ENCODE results near the gene EDN3. TPM values are rescaled to one million over a fixed set of nuclear protein-coding genes. Genes with fewer than 3 reads are reported as not detected.
"Not testable (repeated sequence)": the region's sequence is repeated elsewhere in the genome, so short reads cannot be mapped to it uniquely, and the experiment has no call there.

Gene EDN3
- total RNA-seq, 1 experiment from 2014 or later, result not detected

- ChIA-PET CTCF (no interaction called here), POLR2A (ENCODE audit: unreplicated experiment) (no interaction called here)
- BruUV-seq (replicated peaks), result no TSS peak
- Histone ChIP-seq H3K27me3 (ENCODE audit: insufficient read depth, low read depth) (peaks cover 87% of the 10 kb centered on the region), H2AFZ (no peak overlapping the region), H3K79me2 (ENCODE audit: low read depth) (no peaks in the 10 kb centered on the region), H4K20me1 (ENCODE audit: insufficient read depth) (no peaks in the 10 kb centered on the region; the same call in 1 of the 2 replicates), H3K9me2 (ENCODE audit: insufficient read depth) (no peaks in the 10 kb centered on the region), H3K4me3 (no peak overlapping the region), H3K4me2 (no peak overlapping the region), H3K4me1 (replicated peaks; ENCODE audit: insufficient read depth) (no peaks in the 10 kb centered on the region), H3K9me3 (ENCODE audit: insufficient read depth, low read depth) (no peaks in the 10 kb centered on the region), H3K36me3 (ENCODE audit: low read depth) (no peaks in the 10 kb centered on the region), H3F3A (ENCODE audit: insufficient read depth, low read depth) (no peaks in the 10 kb centered on the region), H3K27ac (no peak overlapping the region)
- intact Hi-C loops (cut with micrococcal nuclease; ENCODE audit: unreplicated experiment), result no loop called here
- TF ChIP-seq EZH2 (IDR thresholded peaks at IDR 0.05; ENCODE audit: low read depth) (no peak), CTCF (conservative IDR thresholded peaks at IDR 0.05) (no peak)
- DNase-seq, result no peak
These were observed 35.0 kb downstream of the EDN3 start for GRCh38 chr20:59335377-59335776.

GRCh38 chr20:59336540-59336939 lies 36.1 kb downstream of the EDN3 start:
- CTCF ChIA-PET, result no interaction called here

GRCh38 chr20:59338444-59338843 lies 38.0 kb downstream of the EDN3 start:
- POLR2A ChIA-PET (ENCODE audit: unreplicated experiment); H3K27ac ChIP-seq; H3K4me1 ChIP-seq (replicated peaks; ENCODE audit: insufficient read depth); H3F3A ChIP-seq (ENCODE audit: insufficient read depth, low read depth); CTCF ChIA-PET; intact Hi-C loops (cut with micrococcal nuclease; ENCODE audit: unreplicated experiment); H3K4me2 ChIP-seq; H4K20me1 ChIP-seq (ENCODE audit: insufficient read depth); DNase-seq; H2AFZ ChIP-seq; H3K9me3 ChIP-seq (ENCODE audit: insufficient read depth, low read depth); H3K9me2 ChIP-seq (ENCODE audit: insufficient read depth); H3K4me3 ChIP-seq; BruUV-seq (replicated peaks); H3K79me2 ChIP-seq (ENCODE audit: low read depth); H3K36me3 ChIP-seq (ENCODE audit: low read depth): not testable (repeated sequence)
- H3K27me3 ChIP-seq (ENCODE audit: insufficient read depth, low read depth), result peaks cover 87% of the 10 kb centered on the region

More at GRCh38 chr20:59336540-59336939, 36.1 kb downstream of the EDN3 start:
- Histone ChIP-seq H3K4me2 (no peak overlapping the region), H4K20me1 (ENCODE audit: insufficient read depth) (no peaks in the 10 kb centered on the region; the same call in 1 of the 2 replicates), H3K9me3 (ENCODE audit: insufficient read depth, low read depth) (no peaks in the 10 kb centered on the region), H3K79me2 (ENCODE audit: low read depth) (no peaks in the 10 kb centered on the region), H3K4me1 (replicated peaks; ENCODE audit: insufficient read depth) (no peaks in the 10 kb centered on the region), H2AFZ (no peak overlapping the region), H3K27me3 (ENCODE audit: insufficient read depth, low read depth) (peaks cover 87% of the 10 kb centered on the region), H3F3A (ENCODE audit: insufficient read depth, low read depth) (no peaks in the 10 kb centered on the region), H3K4me3 (no peak overlapping the region), H3K36me3 (ENCODE audit: low read depth) (no peaks in the 10 kb centered on the region), H3K9me2 (ENCODE audit: insufficient read depth) (no peaks in the 10 kb centered on the region), H3K27ac (no peak overlapping the region)
- POLR2A ChIA-PET (ENCODE audit: unreplicated experiment), result no interaction called here
- no TSS peak for BruUV-seq (replicated peaks)
- TF ChIP-seq CTCF (conservative IDR thresholded peaks at IDR 0.05), result no peak
- DNase-seq, result no peak
- intact Hi-C loops (cut with micrococcal nuclease; ENCODE audit: unreplicated experiment), result no loop called here

GRCh38 chr20:59340201-59340885 lies 39.9 kb downstream of the EDN3 start:
- H3K79me2 ChIP-seq (ENCODE audit: low read depth), result no peaks in the 10 kb centered on the region
- H3K27me3 ChIP-seq (ENCODE audit: insufficient read depth, low read depth), result peaks cover 87% of the 10 kb centered on the region
- H3K4me2 ChIP-seq, result no peak overlapping the region
- BruUV-seq (replicated peaks), result no TSS peak
- H4K20me1 ChIP-seq (ENCODE audit: insufficient read depth), result no peaks in the 10 kb centered on the region; the same call in 1 of the 2 replicates
- no peaks in the 10 kb centered on the region for H3K36me3 ChIP-seq (ENCODE audit: low read depth)
- H2AFZ ChIP-seq, result no peak overlapping the region
- no peak overlapping the region for H3K4me3 ChIP-seq
- H3K9me3 ChIP-seq (ENCODE audit: insufficient read depth, low read depth), result no peaks in the 10 kb centered on the region
- ChIA-PET CTCF (no interaction called here), POLR2A (ENCODE audit: unreplicated experiment) (no interaction called here)
- no peak overlapping the region for H3K27ac ChIP-seq
- H3F3A ChIP-seq (ENCODE audit: insufficient read depth, low read depth), result no peaks in the 10 kb centered on the region
- no peak for DNase-seq
- TF ChIP-seq CTCF (conservative IDR thresholded peaks at IDR 0.05) (no peak), EZH2 (IDR thresholded peaks at IDR 0.05; ENCODE audit: low read depth) (no peak)
- no peaks in the 10 kb centered on the region for H3K4me1 ChIP-seq (replicated peaks; ENCODE audit: insufficient read depth)
- no peaks in the 10 kb centered on the region for H3K9me2 ChIP-seq (ENCODE audit: insufficient read depth)
- intact Hi-C loops (cut with micrococcal nuclease; ENCODE audit: unreplicated experiment), result no loop called here

- H3K4me1 ChIP-seq (replicated peaks; ENCODE audit: insufficient read depth); H3K4me2 ChIP-seq; H3K27ac ChIP-seq; BruUV-seq (replicated peaks); DNase-seq; H3F3A ChIP-seq (ENCODE audit: insufficient read depth, low read depth); H3K79me2 ChIP-seq (ENCODE audit: low read depth); H3K36me3 ChIP-seq (ENCODE audit: low read depth); CTCF ChIA-PET; H2AFZ ChIP-seq; intact Hi-C loops (cut with micrococcal nuclease; ENCODE audit: unreplicated experiment); POLR2A ChIA-PET (ENCODE audit: unreplicated experiment); H3K9me3 ChIP-seq (ENCODE audit: insufficient read depth, low read depth); H4K20me1 ChIP-seq (ENCODE audit: insufficient read depth); H3K9me2 ChIP-seq (ENCODE audit: insufficient read depth); H3K4me3 ChIP-seq: not testable (repeated sequence)
- H3K27me3 ChIP-seq (ENCODE audit: insufficient read depth, low read depth), result peaks cover 87% of the 10 kb centered on the region
These were observed 41.0 kb downstream of the EDN3 start for GRCh38 chr20:59341285-59342022.

Measured in PC-9 (cell line).